HL-60 (cell line): Measurements from ENCODE around the gene PRR12.

Experiments used
- GABPA ChIP-seq: IDR thresholded peaks from 2 replicates; pipeline ENCODE4 v1.6.1; 2012; ENCODE audit warnings: low read depth
- POLR2AphosphoS5 ChIP-seq: IDR thresholded peaks from 2 replicates; pipeline ENCODE4 v1.6.1; 2012; ENCODE audit warnings: low read depth
- SPI1 ChIP-seq: IDR thresholded peaks from 2 replicates; pipeline ENCODE4 v1.6.1; 2012; ENCODE audit warnings: low read depth, mild to moderate bottlenecking, borderline replicate concordance
- TF ChIP-seq, protein P1 (sequence below): IDR thresholded peaks from one replicate; pipeline ENCODE4 v1.5.1; 2011; ENCODE audit warnings: low read length, control low read depth, inconsistent platforms; ENCODE audit not compliant: insufficient read depth
- TF ChIP-seq, protein P2 (sequence below): IDR thresholded peaks from 2 replicates; pipeline ENCODE4 v1.6.1; 2012; ENCODE audit warnings: low read depth; ENCODE audit not compliant: insufficient replicate concordance

DNA sequence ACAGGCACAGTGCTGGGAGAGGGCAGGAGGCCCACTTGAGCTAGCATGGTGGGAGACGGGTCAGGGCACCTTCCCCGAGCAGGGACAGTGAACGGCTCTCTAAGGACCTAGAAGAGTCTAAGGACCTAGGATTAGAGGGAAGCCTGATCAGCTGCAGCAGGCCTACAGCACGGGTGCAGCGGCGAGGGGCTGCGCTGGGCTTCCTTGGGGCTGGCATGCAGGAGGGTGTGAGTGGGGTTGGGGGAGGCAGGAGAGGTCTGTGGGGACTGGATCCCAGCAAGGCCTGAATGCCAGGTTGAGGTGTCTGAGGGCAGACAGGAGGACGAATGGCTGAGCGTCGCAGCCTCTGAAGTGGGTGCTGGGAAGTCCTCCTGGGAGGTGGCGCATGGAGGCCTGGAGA lies 54.6 kb downstream of the PRR12 start:
- TF ChIP-seq, protein P1, sequence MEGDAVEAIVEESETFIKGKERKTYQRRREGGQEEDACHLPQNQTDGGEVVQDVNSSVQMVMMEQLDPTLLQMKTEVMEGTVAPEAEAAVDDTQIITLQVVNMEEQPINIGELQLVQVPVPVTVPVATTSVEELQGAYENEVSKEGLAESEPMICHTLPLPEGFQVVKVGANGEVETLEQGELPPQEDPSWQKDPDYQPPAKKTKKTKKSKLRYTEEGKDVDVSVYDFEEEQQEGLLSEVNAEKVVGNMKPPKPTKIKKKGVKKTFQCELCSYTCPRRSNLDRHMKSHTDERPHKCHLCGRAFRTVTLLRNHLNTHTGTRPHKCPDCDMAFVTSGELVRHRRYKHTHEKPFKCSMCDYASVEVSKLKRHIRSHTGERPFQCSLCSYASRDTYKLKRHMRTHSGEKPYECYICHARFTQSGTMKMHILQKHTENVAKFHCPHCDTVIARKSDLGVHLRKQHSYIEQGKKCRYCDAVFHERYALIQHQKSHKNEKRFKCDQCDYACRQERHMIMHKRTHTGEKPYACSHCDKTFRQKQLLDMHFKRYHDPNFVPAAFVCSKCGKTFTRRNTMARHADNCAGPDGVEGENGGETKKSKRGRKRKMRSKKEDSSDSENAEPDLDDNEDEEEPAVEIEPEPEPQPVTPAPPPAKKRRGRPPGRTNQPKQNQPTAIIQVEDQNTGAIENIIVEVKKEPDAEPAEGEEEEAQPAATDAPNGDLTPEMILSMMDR = no peak
- no peak for TF ChIP-seq POLR2AphosphoS5
- TF ChIP-seq, protein P2, sequence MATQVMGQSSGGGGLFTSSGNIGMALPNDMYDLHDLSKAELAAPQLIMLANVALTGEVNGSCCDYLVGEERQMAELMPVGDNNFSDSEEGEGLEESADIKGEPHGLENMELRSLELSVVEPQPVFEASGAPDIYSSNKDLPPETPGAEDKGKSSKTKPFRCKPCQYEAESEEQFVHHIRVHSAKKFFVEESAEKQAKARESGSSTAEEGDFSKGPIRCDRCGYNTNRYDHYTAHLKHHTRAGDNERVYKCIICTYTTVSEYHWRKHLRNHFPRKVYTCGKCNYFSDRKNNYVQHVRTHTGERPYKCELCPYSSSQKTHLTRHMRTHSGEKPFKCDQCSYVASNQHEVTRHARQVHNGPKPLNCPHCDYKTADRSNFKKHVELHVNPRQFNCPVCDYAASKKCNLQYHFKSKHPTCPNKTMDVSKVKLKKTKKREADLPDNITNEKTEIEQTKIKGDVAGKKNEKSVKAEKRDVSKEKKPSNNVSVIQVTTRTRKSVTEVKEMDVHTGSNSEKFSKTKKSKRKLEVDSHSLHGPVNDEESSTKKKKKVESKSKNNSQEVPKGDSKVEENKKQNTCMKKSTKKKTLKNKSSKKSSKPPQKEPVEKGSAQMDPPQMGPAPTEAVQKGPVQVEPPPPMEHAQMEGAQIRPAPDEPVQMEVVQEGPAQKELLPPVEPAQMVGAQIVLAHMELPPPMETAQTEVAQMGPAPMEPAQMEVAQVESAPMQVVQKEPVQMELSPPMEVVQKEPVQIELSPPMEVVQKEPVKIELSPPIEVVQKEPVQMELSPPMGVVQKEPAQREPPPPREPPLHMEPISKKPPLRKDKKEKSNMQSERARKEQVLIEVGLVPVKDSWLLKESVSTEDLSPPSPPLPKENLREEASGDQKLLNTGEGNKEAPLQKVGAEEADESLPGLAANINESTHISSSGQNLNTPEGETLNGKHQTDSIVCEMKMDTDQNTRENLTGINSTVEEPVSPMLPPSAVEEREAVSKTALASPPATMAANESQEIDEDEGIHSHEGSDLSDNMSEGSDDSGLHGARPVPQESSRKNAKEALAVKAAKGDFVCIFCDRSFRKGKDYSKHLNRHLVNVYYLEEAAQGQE = no peak
- TF ChIP-seq SPI1 = no peak
- TF ChIP-seq GABPA = no peak
